ENCODE measurements around the gene WAS. TPM values are rescaled to one million over a fixed set of nuclear protein-coding genes. Genes with fewer than 3 reads are reported as not detected.

The WAS gene
- total RNA-seq, 1 experiment from 2014 or later = 0.24 TPM

- H3K4me3 Mint-ChIP-seq = no peak overlapping the region
- H3T11ph ChIP-seq (ENCODE audit: low read length) = no peak overlapping the region
- peaks cover 43% of the 10 kb centered on the region in 2 experiments for H3K9me3 Mint-ChIP-seq
Measured at GRCh38 chrX:48720577-48721250, 37.1 kb downstream of the WAS start.

More at GRCh38 chrX:48720577-48721250, 37.1 kb downstream of the WAS start:
- Histone ChIP-seq H3K27me3 (ENCODE audit: insufficient read depth, low read length) (no peaks in the 10 kb centered on the region), H2BK20ac (ENCODE audit: low read depth, low read length, poor library complexity, severe bottlenecking) (no peak overlapping the region), H3K79me1 (ENCODE audit: insufficient read depth, low read depth, low read length, poor library complexity, severe bottlenecking) (no peaks in the 10 kb centered on the region), H2BK12ac (ENCODE audit: insufficient read length, low read depth, low read length) (no peak overlapping the region), H3K14ac (ENCODE audit: insufficient read depth, low read length) (no peak overlapping the region), H3K18ac (ENCODE audit: insufficient read length, low read depth, low read length) (no peak overlapping the region), H3K23ac (ENCODE audit: insufficient read length, low read depth, low read length) (no peak overlapping the region), H2BK120ac (ENCODE audit: low read depth, low read length, poor library complexity, severe bottlenecking) (no peak overlapping the region), H3K56ac (ENCODE audit: insufficient read length, low read depth, low read length) (no peak overlapping the region), H3K9me3 (ENCODE audit: control insufficient read depth, low read depth, low read length) (peaks cover 39% of the 10 kb centered on the region), H2AK5ac (ENCODE audit: insufficient read length, low read length) (no peak overlapping the region), H3K4me2 (ENCODE audit: insufficient read depth, insufficient read length, low read length) (no peak overlapping the region), H4K5ac (ENCODE audit: insufficient read length, low read depth, low read length) (no peak overlapping the region), H3K23me2 (ENCODE audit: insufficient read length, low read depth, low read length, poor library complexity, severe bottlenecking) (no peaks in the 10 kb centered on the region), H2BK5ac (ENCODE audit: insufficient read length, low read length) (no peak overlapping the region), H3K4ac (ENCODE audit: low read depth, low read length) (no peak overlapping the region), H2BK15ac (ENCODE audit: low read depth, low read length) (no peak overlapping the region), H4K8ac (replicated peaks; ENCODE audit: insufficient read length, low read depth, low read length) (no peak overlapping the region), H3K4me1 (ENCODE audit: insufficient read depth, low read length) (no peaks in the 10 kb centered on the region), H3K9ac (ENCODE audit: extremely low read depth, insufficient read length, low read length) (no peak overlapping the region), H4K20me1 (ENCODE audit: control insufficient read depth, insufficient read depth, insufficient read length) (no peaks in the 10 kb centered on the region), H2AFZ (ENCODE audit: low read length) (no peak overlapping the region), H3K27ac (ENCODE audit: insufficient read length, low read depth, low read length) (no peak overlapping the region), H4K91ac (ENCODE audit: insufficient read length, low read depth, low read length) (no peak overlapping the region), H3K79me2 (ENCODE audit: insufficient read depth, low read length) (no peaks in the 10 kb centered on the region)
- no peak overlapping the region for H3K27ac Mint-ChIP-seq
- no peaks in the 10 kb centered on the region for H3K4me1 Mint-ChIP-seq
- no CpG with 5 or more reads among the region's 4 CpGs for WGBS (ENCODE audit: extremely low coverage, insufficient read length, low lambda C conversion rate)
- DNase-seq = no peak
- TF ChIP-seq, protein P1, sequence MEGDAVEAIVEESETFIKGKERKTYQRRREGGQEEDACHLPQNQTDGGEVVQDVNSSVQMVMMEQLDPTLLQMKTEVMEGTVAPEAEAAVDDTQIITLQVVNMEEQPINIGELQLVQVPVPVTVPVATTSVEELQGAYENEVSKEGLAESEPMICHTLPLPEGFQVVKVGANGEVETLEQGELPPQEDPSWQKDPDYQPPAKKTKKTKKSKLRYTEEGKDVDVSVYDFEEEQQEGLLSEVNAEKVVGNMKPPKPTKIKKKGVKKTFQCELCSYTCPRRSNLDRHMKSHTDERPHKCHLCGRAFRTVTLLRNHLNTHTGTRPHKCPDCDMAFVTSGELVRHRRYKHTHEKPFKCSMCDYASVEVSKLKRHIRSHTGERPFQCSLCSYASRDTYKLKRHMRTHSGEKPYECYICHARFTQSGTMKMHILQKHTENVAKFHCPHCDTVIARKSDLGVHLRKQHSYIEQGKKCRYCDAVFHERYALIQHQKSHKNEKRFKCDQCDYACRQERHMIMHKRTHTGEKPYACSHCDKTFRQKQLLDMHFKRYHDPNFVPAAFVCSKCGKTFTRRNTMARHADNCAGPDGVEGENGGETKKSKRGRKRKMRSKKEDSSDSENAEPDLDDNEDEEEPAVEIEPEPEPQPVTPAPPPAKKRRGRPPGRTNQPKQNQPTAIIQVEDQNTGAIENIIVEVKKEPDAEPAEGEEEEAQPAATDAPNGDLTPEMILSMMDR (conservative IDR thresholded peaks at IDR 0.05) = no peak
- H3K27me3 Mint-ChIP-seq (ENCODE audit: low read depth) = peaks cover 14% of the 10 kb centered on the region
- H3K36me3 Mint-ChIP-seq (ENCODE audit: insufficient read depth in 1 of 3, low read depth in 3 of 3) = peaks cover 0 to 4% (median 2%) of the 10 kb centered on the region in 3 experiments; a peak in 4 of 7 replicates
